Myometrial cell (primary cell): ENCODE results near the gene CMTM6. TPM values are rescaled to one million over a fixed set of nuclear protein-coding genes. Genes with fewer than 3 reads are reported as not detected.

Source experiments
- total RNA-seq: library from RNA; depleted of rRNA; stranded (reverse); fragments of >200 nt; gene quantifications from 2 replicates; pipeline ENCODE4 v1.2.3, GENCODE V29; 2015

CMTM6 gene
- total RNA-seq, result 68.4 and 87.9 TPM in 2 replicates

GRCh38 chr3:32502118-32502945, at the start of gene CMTM6:
Gene CMTM6 (minus strand): TSS chr3:32502852. CDS start chr3:32502745, 107 bp downstream.

Other genes with a start within 250 kb of the CMTM6 start
- 5.2 and 9.2 TPM in 2 replicates for gene CMTM7, start 111.0 kb downstream of the CMTM6 start, total RNA-seq
- 34.9 and 35.8 TPM in 2 replicates for gene DYNC1LI1, start 68.0 kb upstream of the CMTM6 start, total RNA-seq
- gene CNOT10, start 182.3 kb upstream of the CMTM6 start, total RNA-seq, result 16.4 and 20.4 TPM in 2 replicates